HEK293 (cell line): ENCODE data around the gene SSU72.
"Not testable (repeated sequence)": the region's sequence is repeated elsewhere in the genome, so short reads cannot be mapped to it uniquely, and the experiment has no call there.

Source experiments
- CTCF ChIA-PET: fragments of 350-600 bp; formaldehyde crosslinking; extraction: SDS; loops from one replicate; lab custom pipeline; 2021; ENCODE audit warnings: antibody characterized with exemption; lab: Yijun Ruan, JAX
- POLR2A ChIA-PET: fragments of 300-600 bp; formaldehyde crosslinking; extraction: SDS; loops from one replicate; lab custom pipeline; 2020; ENCODE audit warnings: antibody characterized with exemption, inconsistent platforms; lab: Yijun Ruan, JAX
- H3K27ac ChIP-seq: fragments of 200-500 bp; sonication (Bioruptor generic); 2 replicates; pipeline ENCODE4 v1.5.1; 2014; ENCODE audit warnings: low read depth, low read length, control low read depth, inconsistent platforms; ENCODE audit errors: extremely low read depth
- H3K36me3 ChIP-seq, 2 experiments: fragments of 200-500 bp in 1 of 2; sonication (Bioruptor generic) in 1 of 2; 1 replicate in 1 of 2; 2 replicates in 1 of 2; pipeline ENCODE4 v1.5.1; 2014 to 2017; ENCODE audit warnings: inconsistent platforms in 2 of 2, low read length in 2 of 2; ENCODE audit not compliant: control insufficient read depth in 2 of 2, insufficient read depth in 1 of 2
- H3K4me1 ChIP-seq: fragments of 200-500 bp; sonication (Bioruptor generic); 2 replicates; pipeline ENCODE4 v1.5.1; 2014; ENCODE audit warnings: mild to moderate bottlenecking, low read length, inconsistent platforms; ENCODE audit not compliant: control insufficient read depth, insufficient read depth
- H3K4me3 ChIP-seq: 2 replicates; pipeline ENCODE4 v1.5.1; 2011; ENCODE audit warnings: low read depth, mild to moderate bottlenecking, control low read depth, low read length, moderate library complexity
- H3K9me3 ChIP-seq: fragments of 200-500 bp; sonication (Bioruptor generic); 2 replicates; pipeline ENCODE4 v1.5.1; 2014; ENCODE audit warnings: low read depth, low read length, inconsistent platforms; ENCODE audit not compliant: control insufficient read depth, insufficient read depth
- GLI4 ChIP-seq: fragments of 450-650 bp; formaldehyde crosslinking; IDR thresholded peaks from 2 replicates; pipeline ENCODE4 v1.5.1; 2016; ENCODE audit warnings: missing biosample characterization, missing genetic modification characterization
- SALL2 ChIP-seq: fragments of 450-650 bp; formaldehyde crosslinking; IDR thresholded peaks from 2 replicates; pipeline ENCODE4 v1.5.0; 2017; ENCODE audit warnings: missing biosample characterization, mild to moderate bottlenecking, missing genetic modification characterization, borderline replicate concordance
- ZBTB17 ChIP-seq: fragments of 450-650 bp; formaldehyde crosslinking; IDR thresholded peaks from 2 replicates; pipeline ENCODE4 v1.5.1; 2016; ENCODE audit warnings: missing biosample characterization, missing genetic modification characterization
- ZBTB8A ChIP-seq: fragments of 450-650 bp; formaldehyde crosslinking; IDR thresholded peaks from 2 replicates; pipeline ENCODE4 v1.5.1; 2016; ENCODE audit warnings: missing biosample characterization, missing genetic modification characterization
- ZNF157 ChIP-seq: fragments of 450-650 bp; formaldehyde crosslinking; IDR thresholded peaks from 2 replicates; pipeline ENCODE4 v1.5.1; 2016; ENCODE audit warnings: missing biosample characterization, missing genetic modification characterization
- ZNF16 ChIP-seq: fragments of 450-650 bp; formaldehyde crosslinking; IDR thresholded peaks from 2 replicates; pipeline ENCODE4 v1.5.1; 2016; ENCODE audit warnings: low read depth, missing biosample characterization, missing genetic modification characterization
- ZNF529 ChIP-seq: fragments of 450-650 bp; formaldehyde crosslinking; IDR thresholded peaks from 2 replicates; pipeline ENCODE4 v1.5.1; 2017; ENCODE audit warnings: missing genetic modification characterization, missing biosample characterization; ENCODE audit not compliant: insufficient replicate concordance
- ZNF654 ChIP-seq: fragments of 450-650 bp; formaldehyde crosslinking; IDR thresholded peaks from 2 replicates; pipeline ENCODE4 v1.5.1; 2016; ENCODE audit warnings: low read depth, missing biosample characterization, missing genetic modification characterization
- ZNF670 ChIP-seq: fragments of 450-650 bp; formaldehyde crosslinking; IDR thresholded peaks from 2 replicates; pipeline ENCODE4 v1.5.1; 2016; ENCODE audit warnings: missing biosample characterization, missing genetic modification characterization, low read depth
- ZSCAN16 ChIP-seq: fragments of 450-650 bp; formaldehyde crosslinking; IDR thresholded peaks from 2 replicates; pipeline ENCODE4 v1.5.1; 2016; ENCODE audit warnings: missing biosample characterization, missing genetic modification characterization
- TF ChIP-seq, protein P1 (sequence below): fragments of 450-650 bp; formaldehyde crosslinking; IDR thresholded peaks from 2 replicates; pipeline ENCODE4 v1.5.1; 2017; ENCODE audit warnings: missing biosample characterization, missing genetic modification characterization
- TF ChIP-seq, protein P2 (sequence below): fragments of 450-650 bp; formaldehyde crosslinking; IDR thresholded peaks from 2 replicates; pipeline ENCODE4 v1.5.1; 2016; ENCODE audit warnings: missing biosample characterization, missing genetic modification characterization, borderline replicate concordance
- TF ChIP-seq, protein P3 (sequence below): fragments of 450-650 bp; formaldehyde crosslinking; IDR thresholded peaks from 2 replicates; pipeline ENCODE4 v1.5.1; 2016; ENCODE audit warnings: missing biosample characterization, missing genetic modification characterization
- TF ChIP-seq, protein P4 (sequence below): IDR thresholded peaks from 2 replicates; pipeline ENCODE4 v1.6.1; 2011; ENCODE audit warnings: mild to moderate bottlenecking, low read depth, low read length, borderline replicate concordance

SSU72 gene

DNA sequence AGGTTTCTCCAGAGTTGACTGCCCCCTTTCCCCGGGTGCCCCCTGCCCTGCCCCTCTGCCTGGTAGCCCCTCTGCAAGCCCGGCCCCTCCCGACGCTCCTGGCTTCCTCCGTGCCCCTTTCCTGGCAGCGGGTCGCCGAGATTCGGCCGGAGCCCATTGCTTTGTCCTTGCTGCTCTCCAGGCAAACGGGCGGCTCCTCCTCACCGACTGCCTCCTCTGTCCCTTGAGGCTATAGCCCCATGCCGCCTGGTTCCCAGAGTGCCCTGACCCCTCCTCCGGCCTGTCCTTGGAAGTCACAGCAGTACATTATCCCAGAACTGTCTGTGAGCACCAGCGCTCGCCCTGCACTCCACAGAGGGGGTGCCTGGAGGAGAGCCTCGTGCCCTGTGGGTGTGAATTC lies 61.0 kb downstream of the SSU72 start:
- H3K27ac ChIP-seq, CTCF ChIA-PET, H3K4me1 ChIP-seq, H3K4me3 ChIP-seq, POLR2A ChIA-PET, H3K9me3 ChIP-seq: not testable (repeated sequence)
- peaks cover 14 to 35% of the 10 kb centered on the region in 2 experiments; a peak in 2 of 3 replicates for H3K36me3 ChIP-seq
- TF ChIP-seq ZNF157 (tag by site-specific recombination), result peak; percentile 70

DNA sequence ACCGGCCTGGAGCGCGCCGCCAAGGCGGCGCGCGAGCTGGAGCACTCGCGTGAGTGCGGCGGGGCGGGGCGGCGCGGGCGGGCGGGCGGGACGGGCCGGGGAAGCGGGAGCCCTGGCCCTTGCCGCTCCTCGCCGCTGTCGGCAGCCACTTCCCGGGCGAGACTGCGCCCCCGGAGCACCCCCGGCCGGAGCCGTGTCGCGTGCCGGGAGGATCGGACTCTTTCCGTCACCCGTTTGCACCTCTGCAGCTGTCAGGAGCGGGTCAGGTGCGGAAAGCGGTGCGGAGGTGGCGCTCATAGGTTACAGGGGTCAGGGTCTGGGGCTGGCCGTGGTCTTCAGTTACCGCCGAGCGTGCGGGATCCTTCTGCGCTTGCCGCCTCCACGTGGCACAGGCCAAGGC lies 62.2 kb downstream of the SSU72 start:
- H3K4me1 ChIP-seq, H3K27ac ChIP-seq, CTCF ChIA-PET, H3K9me3 ChIP-seq: not testable (repeated sequence)
- POLR2A ChIA-PET, result interaction anchor here (0.6 kb wide), 1 partner anchor 384 kb away, joined by 3 read pairs; no protein-coding TSS in a partner anchor
- Histone ChIP-seq H3K4me3 (peak overlapping the region; percentile 95), H3K36me3 (peaks cover 6 to 24% of the 10 kb centered on the region in 2 experiments; a peak in 2 of 3 replicates)

DNA sequence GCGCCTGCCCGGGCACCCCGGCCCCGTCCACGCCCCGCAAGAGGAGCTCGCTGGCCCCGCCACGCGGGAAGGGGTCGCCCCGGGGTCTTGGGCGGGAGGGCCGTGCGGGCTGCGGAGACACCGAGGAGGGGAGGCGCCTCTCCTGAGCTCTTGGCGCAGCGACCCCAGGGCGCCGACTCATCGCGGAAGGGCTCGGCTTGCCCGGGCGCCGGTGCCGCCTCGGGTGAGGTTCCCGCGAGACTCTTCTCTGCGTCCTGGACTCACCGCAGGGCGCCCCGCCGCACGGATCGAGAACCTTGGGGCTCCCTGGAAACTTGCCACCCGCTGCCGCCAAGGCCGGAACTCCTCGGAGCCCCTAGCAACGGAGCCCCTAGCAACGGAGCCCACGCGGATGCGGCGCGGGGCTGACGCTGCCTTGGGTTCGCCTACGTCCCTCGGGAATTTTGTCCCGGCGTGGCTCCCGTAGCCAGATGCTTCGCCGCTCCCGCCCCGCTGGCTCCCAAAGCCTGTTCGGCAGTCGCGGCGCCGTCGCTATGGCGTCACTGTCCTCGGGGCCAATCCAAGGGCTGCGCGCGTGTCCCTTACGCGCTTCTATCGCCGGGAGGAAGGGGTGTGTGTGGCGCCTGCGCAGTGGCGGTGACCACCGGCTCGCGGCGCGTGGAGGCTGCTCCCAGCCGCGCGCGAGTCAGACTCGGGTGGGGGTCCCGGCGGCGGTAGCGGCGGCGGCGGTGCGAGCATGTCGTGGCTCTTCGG lies 63.0 kb downstream of the SSU72 start, which contains the start of gene ATAD3A:
TSS of gene ATAD3A (plus strand) at position 630 of the 753 bp plus-strand sequence. CDS start at position 737, 107 bp downstream.
- peak within 1 kb of the TSS; percentile 82 for H3K27ac ChIP-seq
- H3K4me1 ChIP-seq, result no peaks in the 10 kb centered on the region
- H3K9me3 ChIP-seq, result no peaks in the 10 kb centered on the region
- H3K36me3 ChIP-seq, result peaks cover 5 to 19% of the 10 kb centered on the region in 2 experiments; a peak in 2 of 3 replicates
- H3K4me3 ChIP-seq, result peak within 1 kb of the TSS; percentile 95
- CTCF ChIA-PET, result no interaction called here
- POLR2A ChIA-PET, result interaction anchor here (0.9 kb wide), 1 partner anchor 137 kb away, joined by 3 read pairs; the partner anchor contains the start of gene AURKAIP1
- TF ChIP-seq, protein P1, sequence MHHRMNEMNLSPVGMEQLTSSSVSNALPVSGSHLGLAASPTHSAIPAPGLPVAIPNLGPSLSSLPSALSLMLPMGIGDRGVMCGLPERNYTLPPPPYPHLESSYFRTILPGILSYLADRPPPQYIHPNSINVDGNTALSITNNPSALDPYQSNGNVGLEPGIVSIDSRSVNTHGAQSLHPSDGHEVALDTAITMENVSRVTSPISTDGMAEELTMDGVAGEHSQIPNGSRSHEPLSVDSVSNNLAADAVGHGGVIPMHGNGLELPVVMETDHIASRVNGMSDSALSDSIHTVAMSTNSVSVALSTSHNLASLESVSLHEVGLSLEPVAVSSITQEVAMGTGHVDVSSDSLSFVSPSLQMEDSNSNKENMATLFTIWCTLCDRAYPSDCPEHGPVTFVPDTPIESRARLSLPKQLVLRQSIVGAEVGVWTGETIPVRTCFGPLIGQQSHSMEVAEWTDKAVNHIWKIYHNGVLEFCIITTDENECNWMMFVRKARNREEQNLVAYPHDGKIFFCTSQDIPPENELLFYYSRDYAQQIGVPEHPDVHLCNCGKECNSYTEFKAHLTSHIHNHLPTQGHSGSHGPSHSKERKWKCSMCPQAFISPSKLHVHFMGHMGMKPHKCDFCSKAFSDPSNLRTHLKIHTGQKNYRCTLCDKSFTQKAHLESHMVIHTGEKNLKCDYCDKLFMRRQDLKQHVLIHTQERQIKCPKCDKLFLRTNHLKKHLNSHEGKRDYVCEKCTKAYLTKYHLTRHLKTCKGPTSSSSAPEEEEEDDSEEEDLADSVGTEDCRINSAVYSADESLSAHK (tag by site-specific recombination), result peak; percentile 93
- no peak for TF ChIP-seq GLI4 (tag by site-specific recombination)
- TF ChIP-seq, protein P2, sequence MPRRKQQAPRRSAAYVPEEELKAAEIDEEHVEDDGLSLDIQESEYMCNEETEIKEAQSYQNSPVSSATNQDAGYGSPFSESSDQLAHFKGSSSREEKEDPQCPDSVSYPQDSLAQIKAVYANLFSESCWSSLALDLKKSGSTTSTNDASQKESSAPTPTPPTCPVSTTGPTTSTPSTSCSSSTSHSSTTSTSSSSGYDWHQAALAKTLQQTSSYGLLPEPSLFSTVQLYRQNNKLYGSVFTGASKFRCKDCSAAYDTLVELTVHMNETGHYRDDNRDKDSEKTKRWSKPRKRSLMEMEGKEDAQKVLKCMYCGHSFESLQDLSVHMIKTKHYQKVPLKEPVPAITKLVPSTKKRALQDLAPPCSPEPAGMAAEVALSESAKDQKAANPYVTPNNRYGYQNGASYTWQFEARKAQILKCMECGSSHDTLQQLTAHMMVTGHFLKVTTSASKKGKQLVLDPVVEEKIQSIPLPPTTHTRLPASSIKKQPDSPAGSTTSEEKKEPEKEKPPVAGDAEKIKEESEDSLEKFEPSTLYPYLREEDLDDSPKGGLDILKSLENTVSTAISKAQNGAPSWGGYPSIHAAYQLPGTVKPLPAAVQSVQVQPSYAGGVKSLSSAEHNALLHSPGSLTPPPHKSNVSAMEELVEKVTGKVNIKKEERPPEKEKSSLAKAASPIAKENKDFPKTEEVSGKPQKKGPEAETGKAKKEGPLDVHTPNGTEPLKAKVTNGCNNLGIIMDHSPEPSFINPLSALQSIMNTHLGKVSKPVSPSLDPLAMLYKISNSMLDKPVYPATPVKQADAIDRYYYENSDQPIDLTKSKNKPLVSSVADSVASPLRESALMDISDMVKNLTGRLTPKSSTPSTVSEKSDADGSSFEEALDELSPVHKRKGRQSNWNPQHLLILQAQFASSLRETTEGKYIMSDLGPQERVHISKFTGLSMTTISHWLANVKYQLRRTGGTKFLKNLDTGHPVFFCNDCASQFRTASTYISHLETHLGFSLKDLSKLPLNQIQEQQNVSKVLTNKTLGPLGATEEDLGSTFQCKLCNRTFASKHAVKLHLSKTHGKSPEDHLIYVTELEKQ (tag by site-specific recombination), result peak; percentile 43; the same call in 1 of the 2 replicates
- peak; percentile 96 for TF ChIP-seq ZBTB8A (tag by site-specific recombination)
- no peak for TF ChIP-seq SALL2 (tag by site-specific recombination)
- no peak for TF ChIP-seq ZNF529 (tag by site-specific recombination)
- TF ChIP-seq ZSCAN16 (tag by site-specific recombination), result no peak
- peak; percentile 68; the same call in 1 of the 2 replicates for TF ChIP-seq ZNF16 (tag by site-specific recombination)
- no peak for TF ChIP-seq ZNF654 (tag by site-specific recombination)
- no peak for TF ChIP-seq ZNF670
- peak; percentile 99 for TF ChIP-seq ZBTB17 (tag by site-specific recombination)
- TF ChIP-seq, protein P3, sequence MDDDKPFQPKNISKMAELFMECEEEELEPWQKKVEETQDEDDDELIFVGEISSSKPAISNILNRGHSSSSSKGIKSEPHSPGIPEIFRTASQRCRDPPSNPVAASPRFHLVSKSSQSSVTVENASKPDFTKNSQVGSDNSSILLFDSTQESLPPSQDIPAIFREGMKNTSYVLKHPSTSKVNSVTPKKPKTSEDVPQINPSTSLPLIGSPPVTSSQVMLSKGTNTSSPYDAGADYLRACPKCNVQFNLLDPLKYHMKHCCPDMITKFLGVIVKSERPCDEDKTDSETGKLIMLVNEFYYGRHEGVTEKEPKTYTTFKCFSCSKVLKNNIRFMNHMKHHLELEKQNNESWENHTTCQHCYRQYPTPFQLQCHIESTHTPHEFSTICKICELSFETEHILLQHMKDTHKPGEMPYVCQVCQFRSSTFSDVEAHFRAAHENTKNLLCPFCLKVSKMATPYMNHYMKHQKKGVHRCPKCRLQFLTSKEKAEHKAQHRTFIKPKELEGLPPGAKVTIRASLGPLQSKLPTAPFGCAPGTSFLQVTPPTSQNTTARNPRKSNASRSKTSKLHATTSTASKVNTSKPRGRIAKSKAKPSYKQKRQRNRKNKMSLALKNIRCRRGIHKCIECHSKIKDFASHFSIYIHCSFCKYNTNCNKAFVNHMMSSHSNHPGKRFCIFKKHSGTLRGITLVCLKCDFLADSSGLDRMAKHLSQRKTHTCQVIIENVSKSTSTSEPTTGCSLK (tag by site-specific recombination), result no peak
- TF ChIP-seq, protein P4, sequence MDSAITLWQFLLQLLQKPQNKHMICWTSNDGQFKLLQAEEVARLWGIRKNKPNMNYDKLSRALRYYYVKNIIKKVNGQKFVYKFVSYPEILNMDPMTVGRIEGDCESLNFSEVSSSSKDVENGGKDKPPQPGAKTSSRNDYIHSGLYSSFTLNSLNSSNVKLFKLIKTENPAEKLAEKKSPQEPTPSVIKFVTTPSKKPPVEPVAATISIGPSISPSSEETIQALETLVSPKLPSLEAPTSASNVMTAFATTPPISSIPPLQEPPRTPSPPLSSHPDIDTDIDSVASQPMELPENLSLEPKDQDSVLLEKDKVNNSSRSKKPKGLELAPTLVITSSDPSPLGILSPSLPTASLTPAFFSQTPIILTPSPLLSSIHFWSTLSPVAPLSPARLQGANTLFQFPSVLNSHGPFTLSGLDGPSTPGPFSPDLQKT, result no peak
